ENCODE data around the gene DTHD1.

- TF ChIP-seq USF1 (IDR thresholded peaks at IDR 0.05; ENCODE audit: borderline replicate concordance, low read depth) (no peak), EP300 (IDR thresholded peaks at IDR 0.05; ENCODE audit: borderline replicate concordance in 1 of 2, low read depth in 1 of 2, low read length in 1 of 2) (no peak), EZH2phosphoT487 (IDR thresholded peaks at IDR 0.05; ENCODE audit: borderline replicate concordance, low read depth) (no peak), NFIC (IDR thresholded peaks at IDR 0.05; ENCODE audit: borderline replicate concordance) (no peak), POLR2AphosphoS5 (IDR thresholded peaks at IDR 0.05; ENCODE audit: low read depth, low read length) (no peak), MAX (IDR thresholded peaks at IDR 0.05; ENCODE audit: low read depth) (no peak)
- TF ChIP-seq, protein P1, sequence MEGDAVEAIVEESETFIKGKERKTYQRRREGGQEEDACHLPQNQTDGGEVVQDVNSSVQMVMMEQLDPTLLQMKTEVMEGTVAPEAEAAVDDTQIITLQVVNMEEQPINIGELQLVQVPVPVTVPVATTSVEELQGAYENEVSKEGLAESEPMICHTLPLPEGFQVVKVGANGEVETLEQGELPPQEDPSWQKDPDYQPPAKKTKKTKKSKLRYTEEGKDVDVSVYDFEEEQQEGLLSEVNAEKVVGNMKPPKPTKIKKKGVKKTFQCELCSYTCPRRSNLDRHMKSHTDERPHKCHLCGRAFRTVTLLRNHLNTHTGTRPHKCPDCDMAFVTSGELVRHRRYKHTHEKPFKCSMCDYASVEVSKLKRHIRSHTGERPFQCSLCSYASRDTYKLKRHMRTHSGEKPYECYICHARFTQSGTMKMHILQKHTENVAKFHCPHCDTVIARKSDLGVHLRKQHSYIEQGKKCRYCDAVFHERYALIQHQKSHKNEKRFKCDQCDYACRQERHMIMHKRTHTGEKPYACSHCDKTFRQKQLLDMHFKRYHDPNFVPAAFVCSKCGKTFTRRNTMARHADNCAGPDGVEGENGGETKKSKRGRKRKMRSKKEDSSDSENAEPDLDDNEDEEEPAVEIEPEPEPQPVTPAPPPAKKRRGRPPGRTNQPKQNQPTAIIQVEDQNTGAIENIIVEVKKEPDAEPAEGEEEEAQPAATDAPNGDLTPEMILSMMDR (IDR thresholded peaks at IDR 0.05), result no peak
Measured at GRCh38 chr4:36313301-36313700, 31.9 kb downstream of the DTHD1 start.

All from SK-N-SH (cell line).